Activated naive CD4-positive, alpha-beta T cell treated with anti-CD3 and anti-CD28 coated beads, Interleukin-2, amount 50 U/mL, for 24 hours (primary cell): Measurements from ENCODE around the gene PMEPA1.

Source experiments
- H3K27ac Mint-ChIP-seq: one replicate; pipeline ENCODE4 v1.8.0; 2021; ENCODE audit warnings: mild to moderate bottlenecking, mixed read lengths
- H3K27me3 Mint-ChIP-seq: one replicate; pipeline ENCODE4 v1.8.0; 2021; ENCODE audit warnings: mixed read lengths
- H3K36me3 Mint-ChIP-seq: one replicate; pipeline ENCODE4 v1.8.0; 2021; ENCODE audit warnings: mixed read lengths
- H3K4me1 Mint-ChIP-seq: one replicate; pipeline ENCODE4 v1.8.0; 2021; ENCODE audit warnings: mixed read lengths
- H3K4me3 Mint-ChIP-seq: one replicate; pipeline ENCODE4 v1.8.0; 2021; ENCODE audit warnings: mild to moderate bottlenecking, mixed read lengths
- H3K9me3 Mint-ChIP-seq: one replicate; pipeline ENCODE4 v1.8.0; 2021; ENCODE audit warnings: mixed read lengths

The PMEPA1 gene

GRCh38 chr20:57669632-57670031, 40.2 kb downstream of the PMEPA1 start:
- no peak overlapping the region for H3K4me3 Mint-ChIP-seq
- no peaks in the 10 kb centered on the region for H3K36me3 Mint-ChIP-seq
- no peak overlapping the region for H3K27ac Mint-ChIP-seq
- H3K4me1 Mint-ChIP-seq = peaks cover 3% of the 10 kb centered on the region
- no peaks in the 10 kb centered on the region for H3K9me3 Mint-ChIP-seq
- H3K27me3 Mint-ChIP-seq = no peaks in the 10 kb centered on the region

- Mint-ChIP-seq H3K9me3 (no peaks in the 10 kb centered on the region), H3K27me3 (no peaks in the 10 kb centered on the region), H3K4me3 (no peak overlapping the region), H3K4me1 (peaks cover 1% of the 10 kb centered on the region), H3K36me3 (no peaks in the 10 kb centered on the region), H3K27ac (no peak overlapping the region)
These were observed 41.7 kb downstream of the PMEPA1 start for GRCh38 chr20:57667924-57668782.

GRCh38 chr20:57667388-57667787, 42.4 kb downstream of the PMEPA1 start:
- Mint-ChIP-seq H3K4me3 (no peak overlapping the region), H3K36me3 (no peaks in the 10 kb centered on the region), H3K9me3 (no peaks in the 10 kb centered on the region), H3K4me1 (no peaks in the 10 kb centered on the region), H3K27ac (no peak overlapping the region), H3K27me3 (no peaks in the 10 kb centered on the region)

- H3K9me3 Mint-ChIP-seq = no peaks in the 10 kb centered on the region
- H3K4me1 Mint-ChIP-seq = no peaks in the 10 kb centered on the region
- no peaks in the 10 kb centered on the region for H3K36me3 Mint-ChIP-seq
- H3K4me3 Mint-ChIP-seq = no peak overlapping the region
- no peak overlapping the region for H3K27ac Mint-ChIP-seq
- no peaks in the 10 kb centered on the region for H3K27me3 Mint-ChIP-seq
These were observed 43.0 kb downstream of the PMEPA1 start for GRCh38 chr20:57666834-57667157.

DNA sequence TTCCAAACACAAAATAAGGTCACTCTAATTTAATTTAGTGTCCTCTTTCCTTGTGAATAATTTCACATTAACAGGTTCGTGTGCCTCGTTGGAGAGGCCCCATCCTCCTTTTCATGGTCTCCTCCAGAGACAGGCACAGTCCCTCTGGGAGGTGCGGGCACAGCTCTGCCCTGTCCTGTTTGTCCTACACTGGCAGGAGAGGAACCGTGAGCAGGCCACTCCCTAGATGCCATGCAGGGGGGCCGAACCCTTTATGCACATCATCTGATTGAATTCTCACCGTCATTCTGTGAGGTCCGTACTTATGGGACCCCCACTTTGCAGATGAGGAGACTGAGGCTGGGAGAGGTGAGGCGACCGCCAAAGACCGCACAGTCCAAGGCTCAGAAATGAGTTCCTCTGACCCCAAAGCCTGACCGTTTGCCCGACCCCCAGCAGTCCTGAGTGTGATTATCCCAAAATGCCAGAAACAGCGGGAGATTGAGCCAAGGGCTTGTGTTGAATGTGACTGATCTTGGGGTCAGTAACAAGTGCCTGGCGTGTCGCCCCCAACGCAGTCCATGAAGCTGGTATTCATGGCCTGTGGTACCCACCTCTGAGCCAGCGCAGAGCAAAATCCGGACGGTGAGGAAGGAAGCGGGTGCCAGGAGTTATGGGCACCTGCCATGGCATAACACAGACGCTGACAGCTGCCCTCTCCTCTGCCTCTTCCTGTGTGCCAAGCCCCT, 43.5 kb downstream of the PMEPA1 start:
- Mint-ChIP-seq H3K9me3 (no peaks in the 10 kb centered on the region), H3K27ac (no peak overlapping the region), H3K27me3 (no peaks in the 10 kb centered on the region), H3K4me1 (no peaks in the 10 kb centered on the region), H3K36me3 (no peaks in the 10 kb centered on the region), H3K4me3 (no peak overlapping the region)

DNA sequence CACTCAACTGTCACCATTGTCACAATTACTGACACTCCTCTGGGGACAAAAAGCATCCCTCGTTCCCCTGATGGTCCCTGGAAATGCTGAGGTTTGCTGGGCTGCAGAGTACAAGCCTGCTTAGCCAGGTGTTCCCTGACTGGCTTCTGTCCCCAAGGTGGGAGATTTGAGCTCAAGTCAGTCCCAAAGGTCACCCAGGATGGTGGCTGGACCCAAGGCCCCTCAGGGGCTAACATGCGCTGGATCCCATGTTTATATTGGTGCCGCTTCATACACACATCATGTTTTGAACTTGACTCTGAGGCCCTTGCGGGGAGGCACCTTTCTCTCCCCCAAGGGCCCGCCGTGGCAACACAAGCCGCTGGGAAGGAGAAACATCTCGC, 44.2 kb downstream of the PMEPA1 start:
- H3K9me3 Mint-ChIP-seq = no peaks in the 10 kb centered on the region
- H3K36me3 Mint-ChIP-seq = no peaks in the 10 kb centered on the region
- no peak overlapping the region for H3K4me3 Mint-ChIP-seq
- no peak overlapping the region for H3K27ac Mint-ChIP-seq
- no peaks in the 10 kb centered on the region for H3K4me1 Mint-ChIP-seq
- H3K27me3 Mint-ChIP-seq = no peaks in the 10 kb centered on the region

DNA sequence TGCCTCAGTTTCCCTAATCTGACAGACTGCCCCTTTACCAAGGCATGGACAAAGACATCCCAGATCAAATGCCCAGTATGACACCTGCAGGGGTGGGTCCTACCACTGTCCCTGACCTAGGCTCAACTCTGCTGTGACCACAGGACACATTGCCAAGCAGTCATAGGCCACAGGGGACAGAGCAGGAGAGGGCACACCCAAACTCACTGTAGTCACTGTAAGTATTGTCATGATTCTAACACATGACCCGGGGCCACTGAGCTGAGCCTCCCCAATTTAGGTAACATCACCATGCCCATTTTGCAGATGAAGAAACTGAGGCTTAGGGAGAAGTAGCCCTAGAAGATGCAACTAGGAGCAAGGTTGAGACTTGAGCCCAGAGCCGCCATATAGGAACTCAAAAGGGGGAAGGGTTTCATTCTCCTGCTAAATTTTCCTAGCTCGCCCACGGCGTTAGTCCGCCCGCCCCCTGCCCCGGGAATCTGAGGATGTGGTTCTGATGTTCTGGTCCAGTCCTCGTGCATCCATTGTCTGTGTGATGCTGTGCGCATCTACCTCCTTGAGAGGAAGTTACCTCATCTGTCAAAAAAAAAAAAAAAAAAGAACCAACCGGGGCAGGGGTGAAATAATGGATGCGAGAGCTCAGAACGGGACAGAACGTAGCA, 44.8 kb downstream of the PMEPA1 start:
- Mint-ChIP-seq H3K4me3 (no peak overlapping the region), H3K27me3 (no peaks in the 10 kb centered on the region), H3K9me3 (no peaks in the 10 kb centered on the region), H3K4me1 (no peaks in the 10 kb centered on the region), H3K36me3 (no peaks in the 10 kb centered on the region), H3K27ac (no peak overlapping the region)

DNA sequence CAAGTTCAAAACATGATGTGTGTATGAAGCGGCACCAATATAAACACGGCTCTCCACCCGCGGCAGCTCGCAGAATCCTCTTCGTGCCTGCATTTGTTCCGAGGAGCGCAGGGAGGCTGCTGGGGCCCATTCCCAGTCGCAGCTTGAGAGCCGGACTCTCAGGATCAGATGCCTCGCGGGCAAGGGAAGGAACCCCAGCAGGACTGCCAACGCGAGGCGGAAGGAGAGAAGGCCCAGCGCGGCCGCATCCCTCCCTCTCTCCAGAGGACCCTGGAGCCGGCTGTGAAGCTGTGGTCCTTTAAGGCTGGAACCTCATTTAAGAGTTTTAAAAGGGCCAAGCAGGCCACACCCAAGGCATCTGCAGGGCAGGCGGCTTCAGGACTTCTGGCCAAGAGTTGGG, 45.3 kb downstream of the PMEPA1 start:
- H3K36me3 Mint-ChIP-seq = no peaks in the 10 kb centered on the region
- H3K4me1 Mint-ChIP-seq = peaks cover 1% of the 10 kb centered on the region
- H3K27me3 Mint-ChIP-seq = no peaks in the 10 kb centered on the region
- H3K9me3 Mint-ChIP-seq = no peaks in the 10 kb centered on the region
- H3K4me3 Mint-ChIP-seq = no peak overlapping the region
- no peak overlapping the region for H3K27ac Mint-ChIP-seq

GRCh38 chr20:57663681-57664451, 45.9 kb downstream of the PMEPA1 start:
- Mint-ChIP-seq H3K27ac (no peak overlapping the region), H3K4me1 (peaks cover 8% of the 10 kb centered on the region), H3K4me3 (no peak overlapping the region), H3K9me3 (no peaks in the 10 kb centered on the region), H3K36me3 (peaks cover 3% of the 10 kb centered on the region), H3K27me3 (no peaks in the 10 kb centered on the region)

- Mint-ChIP-seq H3K27ac (no peak overlapping the region), H3K4me3 (no peak overlapping the region), H3K4me1 (peaks cover 14% of the 10 kb centered on the region)
These were observed 46.6 kb downstream of the PMEPA1 start for GRCh38 chr20:57663241-57663640.

GRCh38 chr20:57662456-57663240, 47.2 kb downstream of the PMEPA1 start:
- H3K4me1 Mint-ChIP-seq = peaks cover 20% of the 10 kb centered on the region
- no peaks in the 10 kb centered on the region for H3K27me3 Mint-ChIP-seq
- no peak overlapping the region for H3K27ac Mint-ChIP-seq
- H3K36me3 Mint-ChIP-seq = peaks cover 6% of the 10 kb centered on the region
- no peaks in the 10 kb centered on the region for H3K9me3 Mint-ChIP-seq
- no peak overlapping the region for H3K4me3 Mint-ChIP-seq

More at GRCh38 chr20:57663241-57663640, 46.6 kb downstream of the PMEPA1 start:
- Mint-ChIP-seq H3K9me3 (no peaks in the 10 kb centered on the region), H3K36me3 (peaks cover 3% of the 10 kb centered on the region), H3K27me3 (no peaks in the 10 kb centered on the region)

DNA sequence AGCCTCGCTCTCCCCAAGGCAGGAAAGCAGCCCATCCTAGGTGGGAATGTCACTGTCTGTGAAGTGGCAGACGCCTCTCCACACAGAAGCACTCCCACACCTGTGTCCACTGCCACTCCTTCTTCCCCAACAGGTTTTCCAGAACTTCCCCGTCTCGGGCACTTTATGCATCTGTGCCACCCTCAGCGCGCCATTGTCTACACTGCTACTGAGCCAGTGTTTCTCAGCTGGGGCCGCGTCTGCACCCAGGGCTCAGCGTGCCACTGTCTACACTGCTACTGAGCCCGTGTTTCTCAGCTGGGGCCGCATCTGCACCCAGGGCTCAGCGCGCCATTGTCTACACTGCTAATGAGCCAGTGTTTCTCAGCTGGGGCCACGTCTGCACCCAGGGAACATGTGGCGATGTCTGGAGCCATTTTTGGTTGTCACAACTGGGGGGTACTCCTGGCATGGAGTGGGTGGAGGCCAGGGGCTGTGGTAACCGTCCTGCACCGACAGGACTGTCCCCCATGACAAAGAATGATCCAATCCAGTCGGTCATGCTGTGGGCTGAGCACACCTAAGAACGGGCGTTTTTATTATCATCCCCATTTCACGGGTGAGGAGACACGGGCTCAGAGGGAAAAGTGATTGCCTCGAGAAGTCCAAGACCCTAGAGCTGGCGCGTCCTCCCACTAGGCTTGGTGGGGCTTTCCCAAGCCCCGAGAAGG, 47.9 kb downstream of the PMEPA1 start:
- Mint-ChIP-seq H3K4me1 (peaks cover 23% of the 10 kb centered on the region), H3K4me3 (no peak overlapping the region), H3K27me3 (no peaks in the 10 kb centered on the region), H3K36me3 (peaks cover 6% of the 10 kb centered on the region), H3K27ac (no peak overlapping the region), H3K9me3 (no peaks in the 10 kb centered on the region)

GRCh38 chr20:57660922-57661745, 48.7 kb downstream of the PMEPA1 start:
- Mint-ChIP-seq H3K4me1 (peaks cover 23% of the 10 kb centered on the region), H3K4me3 (no peak overlapping the region), H3K27me3 (no peaks in the 10 kb centered on the region), H3K27ac (no peak overlapping the region), H3K36me3 (peaks cover 6% of the 10 kb centered on the region), H3K9me3 (no peaks in the 10 kb centered on the region)
